OCI-LY1 (cell line): Measurements from ENCODE around the gene SUN2.

Experiments
- H2AFZ ChIP-seq: fragments of 200-600 bp; sonication (generic), shearing (Covaris generic); 2 replicates; pipeline ENCODE4 v1.6.0; 2014; ENCODE audit warnings: antibody characterized with exemption, mild to moderate bottlenecking, low read length
- H3F3A ChIP-seq: fragments of 200-600 bp; sonication (generic), shearing (Covaris generic); 2 replicates; pipeline ENCODE4 v1.6.0; 2014; ENCODE audit warnings: mild to moderate bottlenecking, antibody characterized with exemption, low read length, moderate library complexity; ENCODE audit not compliant: insufficient read depth
- H3K27ac ChIP-seq: fragments of 200-600 bp; sonication (generic); 2 replicates; pipeline ENCODE4 v1.5.1; 2014; ENCODE audit warnings: low read length, mixed run types, mild to moderate bottlenecking, low read depth; ENCODE audit not compliant: poor library complexity, severe bottlenecking
- H3K27me3 ChIP-seq: fragments of 200-600 bp; sonication (generic); 2 replicates; pipeline ENCODE4 v1.6.0; 2014; ENCODE audit warnings: antibody characterized with exemption, mild to moderate bottlenecking, low read length, moderate library complexity; ENCODE audit not compliant: insufficient read depth
- H3K36me3 ChIP-seq: fragments of 200-600 bp; sonication (generic); 2 replicates; pipeline ENCODE4 v1.6.1; 2014; ENCODE audit warnings: mild to moderate bottlenecking, antibody characterized with exemption, low read length, moderate library complexity, mixed read lengths; ENCODE audit not compliant: insufficient read depth
- H3K4me1 ChIP-seq: fragments of 200-600 bp; sonication (generic); 2 replicates; pipeline ENCODE4 v1.5.1; 2014; ENCODE audit warnings: mild to moderate bottlenecking, low read length, moderate library complexity; ENCODE audit not compliant: insufficient read depth, severe bottlenecking
- H3K4me2 ChIP-seq: fragments of 200-600 bp; sonication (generic), shearing (Covaris generic); 2 replicates; pipeline ENCODE4 v1.6.1; 2014; ENCODE audit warnings: low read length
- H3K4me3 ChIP-seq: fragments of 200-600 bp; sonication (generic); 2 replicates; pipeline ENCODE4 v1.5.1; 2014; ENCODE audit warnings: low read length, low read depth, mild to moderate bottlenecking, mixed read lengths; ENCODE audit not compliant: poor library complexity, severe bottlenecking
- H3K79me2 ChIP-seq: fragments of 200-600 bp; shearing (Covaris generic); 2 replicates; pipeline ENCODE4 v1.6.1; 2016; ENCODE audit warnings: mixed run types, low read length, mixed read lengths; ENCODE audit not compliant: insufficient read depth
- H3K9ac ChIP-seq: fragments of 200-600 bp; sonication (generic), shearing (Covaris generic); 2 replicates; pipeline ENCODE4 v1.6.1; 2014; ENCODE audit warnings: mild to moderate bottlenecking, low read length, mixed read lengths
- H3K9me2 ChIP-seq: fragments of 200-600 bp; sonication (generic), shearing (Covaris generic); 2 replicates; pipeline ENCODE4 v1.6.1; 2014; ENCODE audit warnings: low read depth, mild to moderate bottlenecking, low read length, mixed read lengths
- H3K9me3 ChIP-seq: fragments of 200-600 bp; shearing (Covaris generic); 2 replicates; pipeline ENCODE4 v1.6.1; 2014; ENCODE audit warnings: low read length, mixed read lengths
- H4K20me1 ChIP-seq: fragments of 200-600 bp; sonication (generic), shearing (Covaris generic); 2 replicates; pipeline ENCODE4 v1.6.0; 2016; ENCODE audit warnings: mild to moderate bottlenecking, low read length; ENCODE audit not compliant: insufficient read depth
- EZH2 ChIP-seq: fragments of 200-600 bp; sonication (generic), shearing (Covaris generic); IDR thresholded peaks from 2 replicates; pipeline ENCODE4 v1.8.0; 2017; ENCODE audit warnings: borderline replicate concordance, mixed run types, mild to moderate bottlenecking, antibody characterized with exemption, low read length, moderate library complexity, mixed read lengths
- TF ChIP-seq, protein P1 (sequence below): fragments of 200-600 bp; sonication (generic), shearing (Covaris generic); IDR thresholded peaks from 2 replicates; pipeline ENCODE4 v1.5.1; 2017; ENCODE audit warnings: mild to moderate bottlenecking, antibody characterized with exemption, low read length, moderate library complexity, mixed read lengths

The SUN2 gene

DNA sequence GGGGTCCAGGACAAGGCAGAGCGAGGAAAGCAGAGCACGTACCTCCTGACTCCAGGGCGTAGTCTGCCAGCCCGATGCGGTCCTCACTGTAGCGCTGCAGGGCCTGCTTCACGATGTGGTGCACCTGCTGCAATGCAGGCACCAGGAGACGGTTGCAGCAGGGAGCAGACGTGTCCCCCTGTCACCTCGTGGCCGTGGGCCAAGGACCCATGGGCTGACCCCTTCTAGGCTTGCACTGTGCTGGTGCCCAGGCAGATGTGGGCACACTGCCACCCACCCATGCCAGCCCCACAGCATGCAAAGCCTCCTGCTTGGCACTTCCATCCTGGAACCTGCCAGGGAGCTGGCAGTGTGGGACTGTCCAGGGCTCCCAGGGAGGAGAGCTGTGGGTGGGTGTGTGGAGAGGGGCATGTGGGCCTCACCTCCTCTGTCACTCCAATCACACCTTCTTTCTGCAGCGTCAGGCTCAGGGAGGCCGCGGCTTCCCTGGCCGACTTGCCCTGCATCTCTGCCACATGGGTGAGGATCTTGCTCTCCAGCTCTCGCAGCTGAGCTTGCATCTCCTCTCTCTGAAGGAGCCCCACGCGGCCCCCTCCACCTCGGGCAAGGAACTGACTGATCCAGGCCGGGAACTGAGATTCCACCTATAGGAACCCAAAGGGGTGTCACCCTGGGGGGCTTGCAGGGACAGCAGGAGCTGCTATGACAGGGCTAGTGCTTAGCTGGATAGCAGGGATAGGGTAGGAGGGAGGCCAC, 16.3 kb downstream of the SUN2 start:
- Histone ChIP-seq H3K9me2 (no peaks in the 10 kb centered on the region), H3K79me2 (no peaks in the 10 kb centered on the region), H3K4me3 (no peak overlapping the region), H3K4me2 (no peak overlapping the region), H2AFZ (no peak overlapping the region), H3K9ac (no peak overlapping the region), H3K27me3 (no peaks in the 10 kb centered on the region), H4K20me1 (no peaks in the 10 kb centered on the region), H3K27ac (no peak overlapping the region), H3K9me3 (no peaks in the 10 kb centered on the region), H3K4me1 (no peaks in the 10 kb centered on the region), H3F3A (no peaks in the 10 kb centered on the region), H3K36me3 (peaks cover 98% of the 10 kb centered on the region)
- TF ChIP-seq, protein P1, sequence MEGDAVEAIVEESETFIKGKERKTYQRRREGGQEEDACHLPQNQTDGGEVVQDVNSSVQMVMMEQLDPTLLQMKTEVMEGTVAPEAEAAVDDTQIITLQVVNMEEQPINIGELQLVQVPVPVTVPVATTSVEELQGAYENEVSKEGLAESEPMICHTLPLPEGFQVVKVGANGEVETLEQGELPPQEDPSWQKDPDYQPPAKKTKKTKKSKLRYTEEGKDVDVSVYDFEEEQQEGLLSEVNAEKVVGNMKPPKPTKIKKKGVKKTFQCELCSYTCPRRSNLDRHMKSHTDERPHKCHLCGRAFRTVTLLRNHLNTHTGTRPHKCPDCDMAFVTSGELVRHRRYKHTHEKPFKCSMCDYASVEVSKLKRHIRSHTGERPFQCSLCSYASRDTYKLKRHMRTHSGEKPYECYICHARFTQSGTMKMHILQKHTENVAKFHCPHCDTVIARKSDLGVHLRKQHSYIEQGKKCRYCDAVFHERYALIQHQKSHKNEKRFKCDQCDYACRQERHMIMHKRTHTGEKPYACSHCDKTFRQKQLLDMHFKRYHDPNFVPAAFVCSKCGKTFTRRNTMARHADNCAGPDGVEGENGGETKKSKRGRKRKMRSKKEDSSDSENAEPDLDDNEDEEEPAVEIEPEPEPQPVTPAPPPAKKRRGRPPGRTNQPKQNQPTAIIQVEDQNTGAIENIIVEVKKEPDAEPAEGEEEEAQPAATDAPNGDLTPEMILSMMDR: no peak
- no peak for TF ChIP-seq EZH2

DNA sequence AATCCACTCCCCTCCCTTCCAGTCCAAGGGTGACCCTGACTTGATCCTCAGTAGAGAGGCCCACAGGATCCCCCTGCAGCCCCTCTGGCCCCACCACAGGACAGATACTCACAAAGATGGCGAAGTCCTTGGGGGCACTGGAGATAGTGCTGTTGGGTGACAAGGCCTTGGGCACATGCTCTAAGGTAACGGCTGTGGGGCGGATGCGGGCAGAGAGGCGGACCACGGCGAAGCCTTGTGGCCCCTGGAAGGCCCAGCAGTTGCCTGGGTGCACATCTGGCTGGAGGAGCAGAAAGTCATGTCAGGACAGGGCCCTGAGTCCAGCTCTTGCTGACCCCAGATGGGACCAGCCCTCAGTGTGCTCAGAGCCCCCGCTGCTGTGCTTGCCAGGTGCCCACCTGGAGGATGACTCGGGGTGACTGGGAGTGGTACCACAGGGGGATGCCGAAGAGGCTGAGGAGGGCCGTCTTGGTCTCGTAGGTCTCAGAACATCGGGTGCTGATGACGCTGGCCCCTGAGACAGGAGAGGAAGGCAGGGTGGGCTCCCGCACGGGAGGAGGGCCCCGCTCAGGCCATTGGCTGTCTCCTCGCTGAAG, 17.2 kb downstream of the SUN2 start:
- no peaks in the 10 kb centered on the region for H3K9me3 ChIP-seq
- peaks cover 98% of the 10 kb centered on the region for H3K36me3 ChIP-seq
- H3K79me2 ChIP-seq: no peaks in the 10 kb centered on the region
- no peaks in the 10 kb centered on the region for H3K27me3 ChIP-seq
- H3K9me2 ChIP-seq: no peaks in the 10 kb centered on the region
- no peak for TF ChIP-seq EZH2
- TF ChIP-seq, protein P1: no peak
- no peak overlapping the region for H3K4me2 ChIP-seq
- H3F3A ChIP-seq: no peaks in the 10 kb centered on the region
- no peak overlapping the region for H3K9ac ChIP-seq
- no peak overlapping the region for H3K4me3 ChIP-seq
- no peaks in the 10 kb centered on the region for H4K20me1 ChIP-seq
- no peaks in the 10 kb centered on the region for H3K4me1 ChIP-seq
- no peak overlapping the region for H3K27ac ChIP-seq
- H2AFZ ChIP-seq: no peak overlapping the region

DNA sequence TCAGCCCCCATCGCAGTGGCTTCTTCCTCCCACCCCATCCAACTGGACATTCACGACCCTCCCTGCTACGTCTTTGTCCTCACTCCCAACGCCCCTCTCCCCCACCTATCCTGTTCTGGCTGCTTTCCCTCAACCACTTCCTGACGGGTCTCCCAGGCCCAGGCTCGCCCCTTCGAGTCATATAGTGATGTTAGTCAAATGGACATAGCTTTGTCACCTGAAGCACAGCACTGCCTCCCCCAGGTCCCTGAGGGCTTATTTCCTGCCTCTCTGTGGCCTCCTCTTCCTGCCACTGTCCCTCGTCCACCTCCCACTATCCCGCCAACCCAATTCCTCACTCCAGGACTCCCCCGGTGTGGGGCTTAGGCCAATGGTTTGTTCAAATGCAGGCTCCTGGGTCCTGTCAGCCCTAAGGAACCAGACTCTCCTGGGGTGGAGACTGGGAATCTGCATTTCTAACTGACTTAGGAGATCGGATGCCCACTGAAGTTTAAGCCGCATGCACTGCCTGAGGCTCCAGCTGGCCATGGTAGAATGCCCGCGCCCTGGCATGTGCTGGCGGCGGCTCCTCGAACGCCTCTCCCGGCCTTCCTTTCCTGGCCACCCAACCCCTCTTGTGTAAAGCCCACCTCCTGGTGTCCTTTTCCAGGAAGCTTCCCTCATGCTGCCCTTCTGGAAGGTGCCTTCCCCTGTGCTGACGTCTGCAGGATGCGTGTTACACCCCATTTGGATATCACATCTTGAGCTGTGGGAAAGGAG, 18.3 kb downstream of the SUN2 start:
- no peak overlapping the region for H3K9ac ChIP-seq
- no peaks in the 10 kb centered on the region for H3K9me3 ChIP-seq
- H3K4me1 ChIP-seq: no peaks in the 10 kb centered on the region
- H3K27ac ChIP-seq: no peak overlapping the region
- no peak overlapping the region for H3K4me2 ChIP-seq
- H3K9me2 ChIP-seq: no peaks in the 10 kb centered on the region
- peaks cover 90% of the 10 kb centered on the region for H3K36me3 ChIP-seq
- H3F3A ChIP-seq: no peaks in the 10 kb centered on the region
- no peak for TF ChIP-seq EZH2
- TF ChIP-seq, protein P1: no peak
- no peaks in the 10 kb centered on the region for H3K27me3 ChIP-seq
- H3K79me2 ChIP-seq: no peaks in the 10 kb centered on the region
- H4K20me1 ChIP-seq: no peaks in the 10 kb centered on the region
- H2AFZ ChIP-seq: no peak overlapping the region
- H3K4me3 ChIP-seq: no peak overlapping the region
